Breast epithelium (tissue), 3 donors: ENCODE data around the gene FNDC3B.

ENCODE experiments used
- CTCF ChIP-seq, 3 donors: fragments of 450-650 bp; IDR thresholded peaks; one replicate each; pipeline ENCODE4 v1.5.1; 2016 to 2017; ENCODE audit warnings: antibody characterized with exemption in 3 of 3, mild to moderate bottlenecking in 3 of 3, moderate library complexity in 3 of 3
- POLR2A ChIP-seq: fragments of 450-650 bp; IDR thresholded peaks from one replicate; pipeline ENCODE4 v1.6.1; 2016; ENCODE audit warnings: antibody characterized with exemption, mild to moderate bottlenecking, moderate library complexity

GRCh38 chr3:172106989-172107388 is 67.6 kb downstream of the FNDC3B start:
- TF ChIP-seq CTCF (IDR thresholded peaks at IDR 0.05) (no peak), POLR2A (no peak)
